A549 (cell line): ENCODE measurements around the gene TLE1. TPM values are rescaled to one million over a fixed set of nuclear protein-coding genes. Genes with fewer than 3 reads are reported as not detected.

Source experiments
- ATAC-seq, 2 experiments: fragments of 200-7000 bp in 1 of 2; fragments of >200 bp in 1 of 2; cut with Nextera tagmentation in 1 of 2; cut with Tn5 transposase in 1 of 2; 3 replicates each; pipeline versions ENCODE4 v1.8.0 to v1.9.1; 2018 to 2020; ENCODE audit warnings: mild to moderate bottlenecking in 1 of 2, moderate library complexity in 1 of 2
- CTCF ChIA-PET: fragments of 300-600 bp; sonication (Branson Sonifier 250); formaldehyde crosslinking; extraction: SDS; loops from one replicate; lab custom pipeline; 2021; ENCODE audit warnings: antibody characterized with exemption, inconsistent platforms; lab: Yijun Ruan, JAX
- POLR2A ChIA-PET: fragments of 350-600 bp; formaldehyde crosslinking; extraction: SDS; loops from one replicate; lab custom pipeline; 2021; ENCODE audit warnings: antibody characterized with exemption, inconsistent platforms; lab: Yijun Ruan, JAX
- DNase-seq, 2 experiments: peaks; one replicate each; pipeline versions ENCODE4 v3.0.0 to v3.0.0-alpha.2; 2011 to 2016; ENCODE audit warnings: low read depth in 1 of 2, low spot score in 1 of 2
- FAIRE-seq: peaks from 2 replicates; lab custom pipeline; 2011; peaks lifted over from hg19 to GRCh38; lab: Jason Lieb, UNC
- H3K27ac ChIP-seq, 2 experiments: fragments of >200 bp; sonication (Bioruptor Twin); formaldehyde crosslinking; 3 replicates each; pipeline ENCODE4 v1.5.1; 2016 to 2017
- H3K4me1 ChIP-seq: fragments of >200 bp; sonication (Bioruptor Twin); formaldehyde crosslinking; 3 replicates; pipeline ENCODE4 v1.6.1; 2016
- H3K4me2 ChIP-seq: fragments of >200 bp; sonication (Bioruptor Twin); formaldehyde crosslinking; 3 replicates; pipeline ENCODE4 v1.6.1; 2016
- H3K4me3 ChIP-seq: fragments of >200 bp; sonication (Bioruptor Twin); formaldehyde crosslinking; 3 replicates; pipeline ENCODE4 v1.5.1; 2016
- H3K9me3 ChIP-seq: fragments of >200 bp; sonication (Bioruptor Twin); formaldehyde crosslinking; 3 replicates; pipeline ENCODE4 v1.6.1; 2016
- BCL3 ChIP-seq: fragments of >200 bp; sonication (Bioruptor Twin); formaldehyde crosslinking; IDR thresholded peaks from 3 replicates; pipeline ENCODE4 v1.6.1; 2016
- CBX2 ChIP-seq: fragments of 200-600 bp; sonication (generic); IDR thresholded peaks from 2 replicates; pipeline ENCODE4 v1.6.1; 2016; ENCODE audit warnings: low read depth, mild to moderate bottlenecking, borderline replicate concordance
- CHD2 ChIP-seq: fragments of 150-350 bp; IDR thresholded peaks from 2 replicates; pipeline ENCODE4 v1.6.1; 2014; ENCODE audit warnings: low read length; ENCODE audit not compliant: partially characterized antibody
- CHD4 ChIP-seq: fragments of 200-600 bp; sonication (generic); IDR thresholded peaks from 2 replicates; pipeline ENCODE4 v1.6.1; 2016; ENCODE audit warnings: antibody characterized with exemption, mild to moderate bottlenecking, borderline replicate concordance
- CTCF ChIP-seq: fragments of >200 bp; sonication (Bioruptor Twin); formaldehyde crosslinking; IDR thresholded peaks from 3 replicates; pipeline ENCODE4 v1.5.1; 2016
- ELK1 ChIP-seq: fragments of 150-350 bp; IDR thresholded peaks from 2 replicates; pipeline ENCODE4 v1.6.1; 2014; ENCODE audit warnings: low read depth, mild to moderate bottlenecking, low read length
- EP300 ChIP-seq, 2 experiments: fragments of >200 bp; sonication (Bioruptor Twin); formaldehyde crosslinking; IDR thresholded peaks; 2 replicates in 1 of 2; 3 replicates in 1 of 2; pipeline ENCODE4 v1.6.1; 2016 to 2017
- FOSL2 ChIP-seq, 2 experiments: fragments of 450-650 bp in 1 of 2; fragments of >200 bp in 1 of 2; sonication (Bioruptor Twin) in 1 of 2; formaldehyde crosslinking; IDR thresholded peaks; 2 replicates each; pipeline versions ENCODE4 v1.5.0 to v1.6.1; 2016 to 2020; ENCODE audit warnings: mild to moderate bottlenecking in 1 of 2, moderate library complexity in 1 of 2
- HMGXB4 ChIP-seq: fragments of 250-450 bp; sonication (Bioruptor Pico); IDR thresholded peaks from 2 replicates; pipeline ENCODE4 v1.5.0; 2021; ENCODE audit warnings: mild to moderate bottlenecking, moderate library complexity, borderline replicate concordance
- HOXB13 ChIP-seq: fragments of 250-450 bp; sonication (Bioruptor Pico); IDR thresholded peaks from 2 replicates; pipeline ENCODE4 v1.5.0; 2020; ENCODE audit warnings: low read depth, mild to moderate bottlenecking, moderate library complexity
- KDM1A ChIP-seq: fragments of 200-600 bp; sonication (generic); IDR thresholded peaks from 2 replicates; pipeline ENCODE4 v1.6.1; 2016; ENCODE audit warnings: low read depth, mild to moderate bottlenecking
- MAFK ChIP-seq: fragments of 450-650 bp; IDR thresholded peaks from 2 replicates; pipeline ENCODE4 v1.6.1; 2014; ENCODE audit not compliant: partially characterized antibody
- MYC ChIP-seq: IDR thresholded peaks from 2 replicates; pipeline ENCODE4 v1.6.1; 2012; ENCODE audit warnings: mild to moderate bottlenecking, inconsistent platforms, low read length, improper control_type of control experiment, borderline replicate concordance
- NPAS2 ChIP-seq: fragments of 250-450 bp; sonication (Bioruptor Pico); IDR thresholded peaks from 2 replicates; pipeline ENCODE4 v1.8.0; 2022; ENCODE audit warnings: mild to moderate bottlenecking, moderate library complexity, borderline replicate concordance
- NR3C1 ChIP-seq: fragments of >200 bp; sonication (Bioruptor Twin); formaldehyde crosslinking; IDR thresholded peaks from 3 replicates; pipeline ENCODE4 v1.6.1; 2017
- PBX3 ChIP-seq: IDR thresholded peaks from 2 replicates; pipeline ENCODE4 v1.6.1; 2012
- PHF8 ChIP-seq: fragments of 200-600 bp; sonication (generic); IDR thresholded peaks from 2 replicates; pipeline ENCODE4 v1.6.1; 2016; ENCODE audit warnings: low read depth, mild to moderate bottlenecking, antibody characterized with exemption, moderate library complexity, borderline replicate concordance
- POLR2A ChIP-seq: IDR thresholded peaks from 2 replicates; pipeline ENCODE4 v1.6.1; 2012; ENCODE audit warnings: mild to moderate bottlenecking, low read length
- POLR2AphosphoS2 ChIP-seq: conservative IDR thresholded peaks from 2 replicates; pipeline ENCODE4 v1.6.1; 2012; ENCODE audit warnings: low read length, improper control_type of control experiment, inconsistent platforms
- RAD21 ChIP-seq, 2 experiments: fragments of >200 bp in 1 of 2; sonication (Bioruptor Twin) in 1 of 2; formaldehyde crosslinking in 1 of 2; IDR thresholded peaks in 1 of 2; conservative IDR thresholded peaks in 1 of 2; 2 replicates in 1 of 2; 3 replicates in 1 of 2; pipeline ENCODE4 v1.6.1; 2012 to 2018; ENCODE audit warnings: inconsistent platforms in 1 of 2
- REST ChIP-seq: fragments of 200-600 bp; sonication (generic); IDR thresholded peaks from 2 replicates; pipeline ENCODE4 v1.6.1; 2016; ENCODE audit warnings: antibody characterized with exemption, mild to moderate bottlenecking, moderate library complexity
- RFX5 ChIP-seq: fragments of 450-650 bp; IDR thresholded peaks from 2 replicates; pipeline ENCODE4 v1.7.1; 2014; ENCODE audit warnings: antibody characterized with exemption, mild to moderate bottlenecking, moderate library complexity
- SREBF2 ChIP-seq: fragments of 450-650 bp; IDR thresholded peaks from 2 replicates; pipeline ENCODE4 v1.6.1; 2014; ENCODE audit warnings: mild to moderate bottlenecking, moderate library complexity
- TP53 ChIP-seq: fragments of 250-450 bp; sonication (Bioruptor Pico); IDR thresholded peaks from 2 replicates; pipeline ENCODE4 v1.5.0; 2021; ENCODE audit warnings: mild to moderate bottlenecking, moderate library complexity
- USF2 ChIP-seq: fragments of 450-650 bp; IDR thresholded peaks from 2 replicates; pipeline ENCODE4 v1.6.1; 2014; ENCODE audit warnings: antibody characterized with exemption
- ZC3H11A ChIP-seq: fragments of 450-650 bp; IDR thresholded peaks from 2 replicates; pipeline ENCODE4 v1.6.1; 2014; ENCODE audit warnings: antibody characterized with exemption, mild to moderate bottlenecking
- ZSCAN20 ChIP-seq: fragments of 250-450 bp; sonication (Bioruptor Pico); IDR thresholded peaks from 2 replicates; pipeline ENCODE4 v1.8.0; 2022; ENCODE audit warnings: mild to moderate bottlenecking, moderate library complexity
- WGBS: methylation state at CpG from one replicate; pipeline ENCODE4 v1.1.6; 2017; ENCODE audit errors: missing lambda C conversion rate; 5-methylcytosine and 5-hydroxymethylcytosine counted together
- polyA plus RNA-seq, 4 experiments: library from polyadenylated mRNA; depleted of rRNA in 3 of 4; stranded (reverse); fragments of >200 nt; fragmentation: RNase III in 1 of 4; extraction: RNeasy Plus Mini Kit Qiagen cat#74134 plus additional on column Dnase treatment in 1 of 4; gene quantifications; 2 replicates in 3 of 4; 3 replicates in 1 of 4; pipeline ENCODE4 v1.2.3, GENCODE V29; 2011 to 2017

Gene TLE1
- polyA plus RNA-seq, 2 of the 4 experiments (the other 2 are of a cell fraction) = 45.8 to 117 TPM

GRCh38 chr9:81592887-81593266 is 96.5 kb downstream of the TLE1 start:
- TF ChIP-seq NPAS2 (CRISPR knock-in tag) (no peak), POLR2A (no peak), REST (no peak), MAFK (no peak), RAD21 (conservative IDR thresholded peaks at IDR 0.05 in 1 of 2, IDR thresholded peaks at IDR 0.05 in 1 of 2) (no peak), CHD4 (no peak), POLR2AphosphoS2 (no peak), ZSCAN20 (CRISPR knock-in tag) (no peak), FOSL2 (IDR thresholded peaks at IDR 0.05) (no peak), FOSL2 (CRISPR knock-in tag; IDR thresholded peaks at IDR 0.05) (no peak), PBX3 (no peak), HMGXB4 (no peak), SREBF2 (no peak), TP53 (CRISPR knock-in tag) (no peak), CHD2 (no peak), ZC3H11A (no peak), NR3C1 (no peak), EP300 (IDR thresholded peaks at IDR 0.05) (no peak)
- ATAC-seq (no peak), FAIRE-seq (no peak), DNase-seq (no peak)
- Histone ChIP-seq H3K27ac (peak overlapping the region; percentile 51 to 90), H3K9me3 (no peaks in the 10 kb centered on the region), H3K4me1 (peaks cover 44% of the 10 kb centered on the region), H3K4me2 (no peak overlapping the region), H3K4me3 (no peak overlapping the region)
- ChIA-PET CTCF (no interaction called here), POLR2A (no interaction called here)
- 89% methylated on average over 15 of the region's 15 CpGs for WGBS

- H3K4me2 ChIP-seq = no peak overlapping the region
- no peaks in the 10 kb centered on the region for H3K9me3 ChIP-seq
- FAIRE-seq = no peak
- CTCF ChIA-PET = no interaction called here
- peak overlapping the region; percentile 21 to 90; a peak in 4 of 6 replicates for H3K27ac ChIP-seq
- H3K4me1 ChIP-seq = peaks cover 53% of the 10 kb centered on the region
- no peak for ATAC-seq
- POLR2A ChIA-PET = no interaction called here
- no peak overlapping the region for H3K4me3 ChIP-seq
- WGBS = 91% methylated on average over 12 of the region's 12 CpGs
- no peak for DNase-seq
- TF ChIP-seq RFX5 (no peak), ZSCAN20 (CRISPR knock-in tag) (no peak), KDM1A (no peak), HOXB13 (CRISPR knock-in tag) (no peak), POLR2A (no peak), PHF8 (no peak), MYC (no peak), USF2 (no peak), BCL3 (no peak), ELK1 (no peak), FOSL2 (IDR thresholded peaks at IDR 0.05) (no peak), FOSL2 (CRISPR knock-in tag; IDR thresholded peaks at IDR 0.05) (no peak), CBX2 (no peak), CTCF (no peak)
Measured at GRCh38 chr9:81591791-81592190, 97.6 kb downstream of the TLE1 start.
